ENCODE data around the gene C19orf53. TPM values are rescaled to one million over a fixed set of nuclear protein-coding genes. Genes with fewer than 3 reads are reported as not detected.
A peak's percentile ranks its signal among the peaks of the same experiment; 100 is the strongest.

The C19orf53 gene
- total and polyA plus RNA-seq, 12 donors = 80.5 to 389 (median 90.6) TPM

DNA sequence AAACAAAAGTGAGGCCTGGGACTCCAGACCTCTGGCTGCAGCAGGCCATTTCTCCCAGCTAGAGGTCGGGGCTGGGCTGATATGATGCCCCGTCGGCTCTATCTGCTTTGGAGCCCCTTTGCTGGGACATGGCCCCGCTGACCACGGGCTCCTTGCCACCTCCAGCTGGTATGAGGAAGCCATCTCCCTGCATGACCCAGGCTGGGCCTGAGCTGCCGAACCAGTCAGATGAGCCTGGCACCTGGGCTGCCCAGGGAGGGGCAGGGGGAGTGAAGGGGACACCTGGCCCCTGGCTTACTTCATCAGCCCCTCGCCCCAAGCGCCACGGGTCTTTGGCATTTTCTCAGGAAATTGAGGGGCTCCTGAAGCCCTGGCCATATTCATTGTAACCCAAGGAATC, 28.8 kb downstream of the C19orf53 start:
- Histone ChIP-seq H3K4me3 (no peak overlapping the region), H3K36me3 (peaks cover 0 to 54% (median 0%) of the 10 kb centered on the region in 9 donors), H3K9me3 (no peaks in the 10 kb centered on the region), H3K27ac (no peak overlapping the region), H3K4me1 (peaks cover 0 to 3% (median 0%) of the 10 kb centered on the region in 9 donors), H3K27me3 (no peaks in the 10 kb centered on the region)
- intact Hi-C loops (cut with DNase I) = no loop called here
- 84 to 90% methylated on average over 9 of the region's 9 CpGs for WGBS, 2 donors
- TF ChIP-seq, protein P1, sequence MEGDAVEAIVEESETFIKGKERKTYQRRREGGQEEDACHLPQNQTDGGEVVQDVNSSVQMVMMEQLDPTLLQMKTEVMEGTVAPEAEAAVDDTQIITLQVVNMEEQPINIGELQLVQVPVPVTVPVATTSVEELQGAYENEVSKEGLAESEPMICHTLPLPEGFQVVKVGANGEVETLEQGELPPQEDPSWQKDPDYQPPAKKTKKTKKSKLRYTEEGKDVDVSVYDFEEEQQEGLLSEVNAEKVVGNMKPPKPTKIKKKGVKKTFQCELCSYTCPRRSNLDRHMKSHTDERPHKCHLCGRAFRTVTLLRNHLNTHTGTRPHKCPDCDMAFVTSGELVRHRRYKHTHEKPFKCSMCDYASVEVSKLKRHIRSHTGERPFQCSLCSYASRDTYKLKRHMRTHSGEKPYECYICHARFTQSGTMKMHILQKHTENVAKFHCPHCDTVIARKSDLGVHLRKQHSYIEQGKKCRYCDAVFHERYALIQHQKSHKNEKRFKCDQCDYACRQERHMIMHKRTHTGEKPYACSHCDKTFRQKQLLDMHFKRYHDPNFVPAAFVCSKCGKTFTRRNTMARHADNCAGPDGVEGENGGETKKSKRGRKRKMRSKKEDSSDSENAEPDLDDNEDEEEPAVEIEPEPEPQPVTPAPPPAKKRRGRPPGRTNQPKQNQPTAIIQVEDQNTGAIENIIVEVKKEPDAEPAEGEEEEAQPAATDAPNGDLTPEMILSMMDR (IDR thresholded peaks at IDR 0.05) = no peak
- DNase-seq (no peak), ATAC-seq (no peak)

GRCh38 chr19:13804830-13805683, 30.8 kb downstream of the C19orf53 start:
- Histone ChIP-seq H3K4me3 (no peak overlapping the region), H3K36me3 (peaks cover 0 to 67% (median 8%) of the 10 kb centered on the region in 9 donors), H3K27ac (no peak overlapping the region), H3K27me3 (no peaks in the 10 kb centered on the region), H3K4me1 (peaks cover 0 to 3% (median 0%) of the 10 kb centered on the region in 9 donors), H3K9me3 (no peaks in the 10 kb centered on the region)
- DNase-seq (peak in 1 of 2 donors; percentile 61), ATAC-seq (peak in 7 of 8 donors; percentile 61 to 82 (median 71))
- intact Hi-C loops (cut with DNase I) = loop anchor here in 1 of 10 donors (2.0 kb wide), 1 partner anchor 58 kb away; no protein-coding TSS in a partner anchor
- TF ChIP-seq, protein P1 (IDR thresholded peaks at IDR 0.05) = peak; percentile 27 to 64 (median 52)
- 65 to 73% methylated on average over 35 of the region's 35 CpGs for WGBS, 2 donors

DNA sequence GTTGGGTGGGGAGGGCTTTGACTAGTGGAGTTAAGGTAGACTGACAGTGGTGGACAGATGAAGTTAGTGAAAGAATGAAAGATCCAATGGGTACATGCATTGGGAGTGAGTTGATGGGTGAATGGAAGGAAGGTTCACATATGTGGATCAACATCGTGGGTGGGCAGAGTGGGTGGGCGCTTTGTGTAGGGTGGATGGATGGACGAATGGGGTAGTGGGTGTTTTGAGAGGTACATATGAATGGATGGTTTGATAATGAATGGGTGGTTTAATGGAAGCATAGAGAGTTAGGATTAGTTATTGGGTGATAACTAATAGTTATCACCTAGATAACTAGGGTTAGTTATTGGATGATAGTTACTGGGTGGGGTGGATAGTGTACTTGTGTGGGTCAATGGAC, 32.5 kb downstream of the C19orf53 start:
- DNase-seq = no peak
- Histone ChIP-seq H3K27ac (no peak overlapping the region), H3K9me3 (no peaks in the 10 kb centered on the region), H3K36me3 (peaks cover 0 to 74% (median 11%) of the 10 kb centered on the region in 9 donors), H3K27me3 (no peaks in the 10 kb centered on the region), H3K4me3 (no peak overlapping the region), H3K4me1 (peaks cover 0 to 3% (median 0%) of the 10 kb centered on the region in 9 donors)
- TF ChIP-seq, protein P1 (IDR thresholded peaks at IDR 0.05) = no peak
- intact Hi-C loops (cut with DNase I) = no loop called here
- WGBS, 2 donors = 97 to 99% methylated on average over 3 of the region's 3 CpGs
- no peak for ATAC-seq

DNA sequence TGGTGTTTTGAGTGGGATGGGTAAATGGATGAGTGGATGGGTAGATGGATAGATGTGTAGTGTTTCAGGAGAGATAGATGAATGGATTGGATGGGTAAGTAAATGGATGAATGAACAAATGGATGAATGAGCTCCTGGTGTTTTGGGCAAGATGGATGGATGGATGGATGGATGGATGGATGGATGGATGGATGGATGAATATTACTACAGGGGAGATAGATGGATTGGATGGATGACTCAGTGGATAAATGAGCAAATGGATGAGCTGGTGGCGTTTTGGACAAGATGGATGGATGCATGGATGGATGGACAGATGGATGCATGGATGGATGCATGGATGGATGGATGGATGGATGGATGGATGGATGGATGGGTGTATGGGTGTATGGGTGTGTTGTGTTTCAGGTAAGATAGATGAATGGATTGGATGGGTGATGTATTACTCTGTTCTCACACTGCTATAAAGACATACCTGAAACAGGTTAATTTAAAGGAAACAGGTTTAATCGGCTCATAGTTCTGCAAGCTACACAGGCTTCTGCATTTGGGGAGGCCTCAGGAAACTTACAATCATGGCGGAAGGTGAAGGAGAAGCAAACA, 33.3 kb downstream of the C19orf53 start:
- H3K9me3 ChIP-seq = no peaks in the 10 kb centered on the region
- intact Hi-C loops (cut with DNase I) = no loop called here
- WGBS, 2 donors = 97 to 99% methylated on average over 3 of the region's 3 CpGs

More for the DNA sequence above, 33.3 kb downstream of the C19orf53 start:
- DNase-seq (no peak), ATAC-seq (no peak)
- H3K27me3 ChIP-seq = no peaks in the 10 kb centered on the region
- H3K4me1 ChIP-seq = peaks cover 0 to 3% (median 0%) of the 10 kb centered on the region in 9 donors
- H3K4me3 ChIP-seq = no peak overlapping the region
- H3K27ac ChIP-seq = no peak overlapping the region
- TF ChIP-seq, protein P1 (IDR thresholded peaks at IDR 0.05) = no peak
- H3K36me3 ChIP-seq = peaks cover 0 to 77% (median 11%) of the 10 kb centered on the region in 9 donors

Data from heart right ventricle (tissue), 16 donors.